IMR-90 (cell line): ENCODE data around the gene ELOB. TPM values are rescaled to one million over a fixed set of nuclear protein-coding genes. Genes with fewer than 3 reads are reported as not detected.

ENCODE experiments used
- ATAC-seq: fragments of 200-7000 bp; cut with Tn5 transposase; 2 replicates; pipeline ENCODE4 v1.9.1; 2020; ENCODE audit warnings: low read depth, mild to moderate bottlenecking, moderate library complexity
- BruUV-seq: library from RNA; stranded (reverse); fragments of 400-500 nt; replicated peaks from 2 replicates; lab custom pipeline; 2021; lab: Mats Ljungman, UMichigan
- CTCF ChIA-PET: fragments of 300-600 bp; formaldehyde crosslinking; extraction: SDS; loops from one replicate; lab custom pipeline; 2021; ENCODE audit warnings: antibody characterized with exemption; lab: Yijun Ruan, JAX
- POLR2A ChIA-PET: fragments of 300-600 bp; sonication (Branson Sonifier 250); formaldehyde crosslinking; loops from one replicate; lab custom pipeline; 2022; ENCODE audit warnings: antibody characterized with exemption; ENCODE audit not compliant: unreplicated experiment; lab: Charles Lee
- DNase-seq: peaks from one replicate; pipeline ENCODE4 v3.0.0; 2013
- H2AFZ ChIP-seq: replicated peaks from 2 replicates; pipeline ENCODE3; 2013; ENCODE audit warnings: low read length, mild to moderate bottlenecking; ENCODE audit not compliant: poor library complexity
- H2AK5ac ChIP-seq: 2 replicates; pipeline ENCODE4 v1.6.1; 2013; ENCODE audit warnings: low read depth, low read length, inconsistent platforms
- H2AK9ac ChIP-seq: replicated peaks from 2 replicates; pipeline ENCODE3; 2013; ENCODE audit warnings: mild to moderate bottlenecking, low read depth, low read length, moderate library complexity; ENCODE audit not compliant: poor library complexity
- H2BK120ac ChIP-seq: 2 replicates; pipeline ENCODE4 v1.6.1; 2013; ENCODE audit warnings: low read depth, low read length, inconsistent platforms
- H2BK15ac ChIP-seq: 3 replicates; pipeline ENCODE4 v1.6.1; 2013; ENCODE audit warnings: low read depth, low read length, inconsistent platforms
- H2BK20ac ChIP-seq: 2 replicates; pipeline ENCODE4 v1.6.1; 2013; ENCODE audit warnings: low read depth, mild to moderate bottlenecking, inconsistent platforms, low read length, moderate library complexity
- H2BK5ac ChIP-seq: 2 replicates; pipeline ENCODE4 v1.6.1; 2013; ENCODE audit warnings: mild to moderate bottlenecking, low read depth, low read length, inconsistent platforms; ENCODE audit not compliant: poor library complexity, severe bottlenecking
- H3K14ac ChIP-seq: replicated peaks from 2 replicates; pipeline ENCODE4 v1.6.1; 2013; ENCODE audit warnings: low read depth, low read length, inconsistent platforms
- H3K18ac ChIP-seq: 2 replicates; pipeline ENCODE4 v1.6.1; 2013; ENCODE audit warnings: low read depth, low read length, control low read depth
- H3K23ac ChIP-seq: 2 replicates; pipeline ENCODE4 v1.6.1; 2013; ENCODE audit warnings: low read depth, low read length, inconsistent platforms
- H3K27ac ChIP-seq: 2 replicates; pipeline ENCODE4 v1.5.1; 2013; ENCODE audit warnings: mild to moderate bottlenecking, control low read depth, low read length; ENCODE audit not compliant: insufficient read depth
- H3K27me3 ChIP-seq: 2 replicates; pipeline ENCODE4 v1.6.1; 2013; ENCODE audit warnings: low read length; ENCODE audit not compliant: control insufficient read depth, insufficient read depth
- H3K36me3 ChIP-seq: 2 replicates; pipeline ENCODE4 v1.6.1; 2013; ENCODE audit warnings: low read length, mixed read lengths; ENCODE audit not compliant: control insufficient read depth, insufficient read depth
- H3K4ac ChIP-seq: 2 replicates; pipeline ENCODE4 v1.6.1; 2013; ENCODE audit warnings: low read depth, low read length, inconsistent platforms
- H3K4me1 ChIP-seq: 2 replicates; pipeline ENCODE4 v1.6.1; 2013; ENCODE audit warnings: low read length, mixed read lengths; ENCODE audit not compliant: control insufficient read depth, insufficient read depth
- H3K4me2 ChIP-seq: 2 replicates; pipeline ENCODE4 v1.6.1; 2013; ENCODE audit warnings: low read depth, mild to moderate bottlenecking, control low read depth, low read length, moderate library complexity
- H3K4me3 ChIP-seq: 2 replicates; pipeline ENCODE4 v1.5.1; 2013; ENCODE audit warnings: low read depth, mild to moderate bottlenecking, control low read depth, low read length, moderate library complexity; ENCODE audit not compliant: insufficient read depth
- H3K56ac ChIP-seq: 2 replicates; pipeline ENCODE4 v1.6.1; 2013; ENCODE audit warnings: low read length, inconsistent platforms; ENCODE audit not compliant: insufficient read depth; ENCODE audit errors: extremely low read depth
- H3K79me1 ChIP-seq, 2 experiments: 2 replicates each; pipeline ENCODE4 v1.6.1; 2013; ENCODE audit warnings: low read length in 2 of 2, inconsistent platforms in 1 of 2, low read depth in 1 of 2
- H3K9ac ChIP-seq: 2 replicates; pipeline ENCODE4 v1.6.1; 2013; ENCODE audit warnings: low read depth, low read length, control low read depth
- H3K9me1 ChIP-seq: 2 replicates; pipeline ENCODE4 v1.6.1; 2013; ENCODE audit warnings: low read length, inconsistent platforms; ENCODE audit not compliant: insufficient read depth
- H3K9me3 ChIP-seq: 2 replicates; pipeline ENCODE4 v1.6.1; 2013; ENCODE audit warnings: low read length; ENCODE audit not compliant: control insufficient read depth, insufficient read depth
- H4K20me1 ChIP-seq: 2 replicates; pipeline ENCODE4 v1.6.1; 2013; ENCODE audit warnings: low read length, inconsistent platforms; ENCODE audit not compliant: insufficient read depth
- H4K5ac ChIP-seq: 2 replicates; pipeline ENCODE4 v1.6.1; 2013; ENCODE audit warnings: mild to moderate bottlenecking, low read depth, low read length, control low read depth
- H4K8ac ChIP-seq, 2 experiments: 2 replicates each; pipeline ENCODE4 v1.6.1; 2013; ENCODE audit warnings: low read depth in 2 of 2, low read length in 2 of 2, control low read depth in 1 of 2, inconsistent platforms in 1 of 2
- H4K91ac ChIP-seq: 2 replicates; pipeline ENCODE4 v1.6.1; 2013; ENCODE audit warnings: low read depth, low read length, inconsistent platforms; ENCODE audit not compliant: insufficient read depth
- CHD1 ChIP-seq: IDR thresholded peaks from 2 replicates; pipeline ENCODE4 v1.6.1; 2012; ENCODE audit warnings: low read depth, low read length, improper control_type of control experiment
- POLR2A ChIP-seq: IDR thresholded peaks from 2 replicates; pipeline ENCODE4 v1.6.1; 2012; ENCODE audit warnings: mild to moderate bottlenecking, low read depth, low read length
- WGBS, 2 experiments: methylation state at CpG; one replicate each; pipeline versions ENCODE4 v1.1.5 to v1.1.7; 2013; ENCODE audit warnings: missing lambda C conversion rate in 2 of 2; ENCODE audit not compliant: insufficient read length in 1 of 2; ENCODE audit errors: extremely low coverage in 2 of 2; 5-methylcytosine and 5-hydroxymethylcytosine counted together
- dilution Hi-C: fragments of 300-500 bp; cut with HindIII; formaldehyde crosslinking; loops from one replicate; pipeline ENCODE4 v1.14.3; 2018; ENCODE audit warnings: low sequenced_read_pairs; ENCODE audit not compliant: unreplicated experiment
- in situ Hi-C: fragments of 300-500 bp; cut with MboI; formaldehyde crosslinking; loops from 3 replicates; pipeline ENCODE4 v1.14.3; 2019; ENCODE audit warnings: low sequenced_read_pairs, inconsistent platforms, mixed read lengths
- intact Hi-C: fragments of 100-400 bp; cut with micrococcal nuclease; formaldehyde crosslinking; loops from 2 replicates; pipeline ENCODE4 v1.10.0; 2022
- polyA plus RNA-seq, 3 experiments: library from polyadenylated mRNA; depleted of rRNA; stranded (reverse); fragments of >200 nt; gene quantifications; 2 replicates each; pipeline ENCODE4 v1.2.3, GENCODE V29; 2012; ENCODE audit warnings: low replicate concordance in 1 of 3
- total RNA-seq: library from RNA; depleted of rRNA; stranded (reverse); fragments of >200 nt; gene quantifications from 2 replicates; pipeline ENCODE4 v1.2.3, GENCODE V29; 2012
- TF ChIP-seq, protein P1 (sequence below): fragments of 150-350 bp; IDR thresholded peaks from 2 replicates; pipeline ENCODE4 v1.6.1; 2017; ENCODE audit warnings: mild to moderate bottlenecking, antibody characterized with exemption, low read length, low read depth

The ELOB gene
- total and polyA plus RNA-seq, 2 of the 4 experiments (the other 2 are of a cell fraction) = 442 to 5,859 TPM

DNA sequence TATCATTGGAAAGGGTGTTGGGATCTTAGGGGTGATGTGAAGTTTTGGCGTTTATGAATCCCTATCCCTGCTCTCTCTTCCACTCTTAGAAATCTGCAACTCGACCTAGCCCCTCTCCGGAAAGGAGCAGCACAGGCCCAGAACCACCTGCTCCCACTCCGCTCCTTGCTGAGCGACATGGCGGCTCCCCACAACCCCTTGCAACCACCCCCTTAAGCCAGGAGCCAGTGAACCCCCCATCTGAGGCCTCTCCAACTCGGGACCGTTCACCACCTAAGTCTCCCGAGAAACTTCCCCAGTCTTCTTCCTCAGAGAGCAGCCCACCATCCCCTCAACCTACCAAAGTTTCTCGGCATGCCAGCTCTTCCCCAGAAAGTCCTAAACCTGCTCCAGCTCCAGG lies 15.6 kb downstream of the ELOB start:
- Histone ChIP-seq H2BK20ac (no peak overlapping the region), H3K27ac (no peak overlapping the region), H2AFZ (no peak overlapping the region), H3K27me3 (no peaks in the 10 kb centered on the region), H2BK120ac (no peak overlapping the region), H3K9ac (no peak overlapping the region), H4K8ac (no peak overlapping the region), H3K14ac (no peak overlapping the region), H3K9me1 (peaks cover 6% of the 10 kb centered on the region), H2AK9ac (no peak overlapping the region), H4K20me1 (peaks cover 81% of the 10 kb centered on the region), H2AK5ac (no peak overlapping the region), H4K91ac (no peak overlapping the region), H3K23ac (no peak overlapping the region), H3K4me1 (no peaks in the 10 kb centered on the region), H3K18ac (no peak overlapping the region), H2BK5ac (no peak overlapping the region), H3K4ac (no peak overlapping the region), H3K4me2 (no peak overlapping the region), H3K79me1 (peaks cover 55 to 91% of the 10 kb centered on the region in 2 experiments), H3K56ac (no peak overlapping the region), H2BK15ac (no peak overlapping the region), H3K9me3 (no peaks in the 10 kb centered on the region; the same call in 1 of the 2 replicates), H4K5ac (no peak overlapping the region), H3K36me3 (peaks cover 86% of the 10 kb centered on the region), H3K4me3 (no peak overlapping the region)
- ATAC-seq (no peak), DNase-seq (no peak)
- CTCF ChIA-PET = no interaction called here
- BruUV-seq = no TSS peak
- WGBS, 2 experiments = 100% methylated on average over 7 of the region's 10 CpGs; no CpG with 5 or more reads in 1 of the 2 experiments
- POLR2A ChIA-PET = no interaction called here
- in situ Hi-C loops = no loop called here
- dilution Hi-C loops = no loop called here
- TF ChIP-seq POLR2A (no peak), CHD1 (no peak)
- TF ChIP-seq, protein P1, sequence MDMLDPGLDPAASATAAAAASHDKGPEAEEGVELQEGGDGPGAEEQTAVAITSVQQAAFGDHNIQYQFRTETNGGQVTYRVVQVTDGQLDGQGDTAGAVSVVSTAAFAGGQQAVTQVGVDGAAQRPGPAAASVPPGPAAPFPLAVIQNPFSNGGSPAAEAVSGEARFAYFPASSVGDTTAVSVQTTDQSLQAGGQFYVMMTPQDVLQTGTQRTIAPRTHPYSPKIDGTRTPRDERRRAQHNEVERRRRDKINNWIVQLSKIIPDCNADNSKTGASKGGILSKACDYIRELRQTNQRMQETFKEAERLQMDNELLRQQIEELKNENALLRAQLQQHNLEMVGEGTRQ = no peak
- intact Hi-C loops = no loop called here
